Heart right ventricle (tissue), 16 donors: Measurements from ENCODE around the gene ADGRD2. TPM values are rescaled to one million over a fixed set of nuclear protein-coding genes. Genes with fewer than 3 reads are reported as not detected.

Source experiments
- ATAC-seq, 8 donors: fragments of 200-7000 bp; cut with Tn5 transposase; one replicate each; pipeline ENCODE4 v1.9.1; 2020; ENCODE audit warnings: mild to moderate bottlenecking in 8 of 8, moderate library complexity in 8 of 8, moderate number of reproducible peaks in 1 of 8
- DNase-seq, 2 donors: peaks; one replicate each; pipeline ENCODE4 v3.0.0-alpha.2; 2020
- H3K27ac ChIP-seq, 10 donors: fragments of 200-600 bp; sonication (generic) in 2 of 10; one replicate each; pipeline versions ENCODE4 v1.5.0 to v1.8.0; 2020 to 2022; ENCODE audit warnings: mild to moderate bottlenecking in 3 of 10
- H3K27me3 ChIP-seq, 7 donors: fragments of 200-600 bp; one replicate each; pipeline ENCODE4 v1.8.0; 2021 to 2022; ENCODE audit warnings: mild to moderate bottlenecking in 2 of 7
- H3K36me3 ChIP-seq, 9 donors: fragments of 200-600 bp; sonication (generic) in 1 of 9; one replicate each; pipeline versions ENCODE4 v1.5.0 to v1.8.0; 2020 to 2022; ENCODE audit warnings: mild to moderate bottlenecking in 2 of 9
- H3K4me1 ChIP-seq, 9 donors: fragments of 200-600 bp; sonication (generic) in 1 of 9; one replicate each; pipeline versions ENCODE4 v1.5.0 to v1.8.0; 2020 to 2022; ENCODE audit warnings: mild to moderate bottlenecking in 4 of 9
- H3K4me3 ChIP-seq, 10 donors: fragments of 200-600 bp; sonication (generic) in 2 of 10; one replicate each; pipeline versions ENCODE4 v1.5.0 to v1.8.0; 2020 to 2022; ENCODE audit warnings: mild to moderate bottlenecking in 7 of 10, moderate library complexity in 2 of 10
- H3K9me3 ChIP-seq, 11 donors: fragments of 200-600 bp in 10 of 11; sonication (generic) in 2 of 11; one replicate each; pipeline versions ENCODE4 v1.5.0 to v1.8.0; 2013 to 2022; ENCODE audit warnings: mild to moderate bottlenecking in 2 of 11, control low read depth in 1 of 11, moderate library complexity in 1 of 11
- CTCF ChIP-seq, 9 donors: fragments of 200-600 bp; sonication (generic) in 2 of 9; IDR thresholded peaks; one replicate each; pipeline versions ENCODE4 v1.5.0 to v1.8.0; 2021 to 2022; ENCODE audit warnings: antibody characterized with exemption in 9 of 9, mild to moderate bottlenecking in 5 of 9, moderate library complexity in 1 of 9
- WGBS, 2 donors: extraction: QIAGEN DNeasy Blood & Tissue Kit; methylation state at CpG; one replicate each; pipeline ENCODE4 v1.1.7; 2013; ENCODE audit warnings: inconsistent platforms in 1 of 2; 5-methylcytosine and 5-hydroxymethylcytosine counted together
- intact Hi-C, 10 donors: fragments of 100-400 bp; cut with DNase I; formaldehyde crosslinking; loops; one replicate each; pipeline versions ENCODE4 v1.11.1 to v1.14.2; 2022
- polyA plus RNA-seq, 2 donors: library from polyadenylated mRNA; stranded (reverse); fragments of 200-250 nt; gene quantifications; one replicate each; pipeline ENCODE4 v1.2.3, GENCODE V29; 2013
- total RNA-seq, 10 donors: library from RNA; stranded (reverse); fragmentation: NEBNext Ultra II Directional in 3 of 10; extraction: Animal tissue kit (Norgen Biotek cat#: 25700) in 3 of 10; gene quantifications; one replicate each; pipeline versions ENCODE4 v1.2.1 to v1.2.4, GENCODE V29; 2021 to 2023
- donor health status: Arrhythmogenic right ventricular cardiomyopathy.
- donor health status: ischemic (EF 13 %, LVEDD 7.1; RV severe dilation, severe dysfunction).
- donor health status: healthy with polysubstance abuse.
- donor health status: DM: no; HTN: yes; CAD: no.
- donor health status: DM: no; HTN: no; CAD: no.
- donor health status: ischemic (EF 25% LVEDD 6.9; RV normal size, moderate dysfunction).
- donor health status: ischemic (EF 25% LVEDD 5.7; RV mildly dilated, moderate dysfunction).
- donor health status: healthy.
- donor health status: DM: yes; HTN: yes; CAD: no.
- donor health status: Ischemic cardiomyopathy.
- donor health status: ischemic (EF 35%, LVEDD 5.7; RV mildly dilated, moderate dysfunction).
- donor health status: nonischemic (EF 11% LVEDD 7.7; RV severe dilation, severe dysfunction).
- donor health status: DM: yes; HTN: yes; CAD: no.
- donor health status: PGD.
- donor health status: ischemic (EF 29% LVEDD 5.4; RV normal size, mild dysfunction).
- donor health status: nonischemic (EF 23%, LVEDD 6.1; RV moderate dilation, normal function).

The ADGRD2 gene
- total and polyA plus RNA-seq, 12 donors = 0.03 to 0.68 TPM; not detected in 10

- ATAC-seq = no peak
- intact Hi-C loops = no loop called here
- Histone ChIP-seq H3K36me3 (no peaks in the 10 kb centered on the region), H3K4me1 (no peaks in the 10 kb centered on the region), H3K9me3 (no peaks in the 10 kb centered on the region), H3K27me3 (peaks cover 0 to 71% (median 35%) of the 10 kb centered on the region in 7 donors), H3K4me3 (no peak overlapping the region), H3K27ac (no peak overlapping the region)
- DNase-seq = no peak
- TF ChIP-seq CTCF (IDR thresholded peaks at IDR 0.05) = no peak
- 75 to 83% methylated on average over 2 of the region's 2 CpGs for WGBS, 2 donors
These were observed 39.8 kb downstream of the ADGRD2 start for GRCh38 chr9:124490004-124490403.

- 82 to 90% methylated on average over 32 of the region's 32 CpGs for WGBS, 2 donors
These were observed 41.1 kb downstream of the ADGRD2 start for GRCh38 chr9:124491049-124491975.

GRCh38 chr9:124492818-124493217, 42.6 kb downstream of the ADGRD2 start:
- Histone ChIP-seq H3K4me1 (no peaks in the 10 kb centered on the region), H3K27ac (no peak overlapping the region), H3K27me3 (peaks cover 0 to 56% (median 13%) of the 10 kb centered on the region in 7 donors), H3K4me3 (no peak overlapping the region), H3K36me3 (no peaks in the 10 kb centered on the region), H3K9me3 (no peaks in the 10 kb centered on the region)
- no peak for TF ChIP-seq CTCF (IDR thresholded peaks at IDR 0.05)
- intact Hi-C loops = no loop called here
- 75 to 80% methylated on average over 19 of the region's 19 CpGs for WGBS, 2 donors
- DNase-seq = no peak
- no peak for ATAC-seq

More at GRCh38 chr9:124491049-124491975, 41.1 kb downstream of the ADGRD2 start:
- Histone ChIP-seq H3K27me3 (peaks cover 0 to 60% (median 26%) of the 10 kb centered on the region in 7 donors), H3K27ac (no peak overlapping the region), H3K9me3 (no peaks in the 10 kb centered on the region), H3K4me3 (no peak overlapping the region), H3K4me1 (no peaks in the 10 kb centered on the region), H3K36me3 (no peaks in the 10 kb centered on the region)
- ATAC-seq = no peak
- intact Hi-C loops = no loop called here
- TF ChIP-seq CTCF (IDR thresholded peaks at IDR 0.05) = no peak
- no peak for DNase-seq

- TF ChIP-seq CTCF (IDR thresholded peaks at IDR 0.05) = no peak
- no peak for DNase-seq
- H3K4me1 ChIP-seq = no peaks in the 10 kb centered on the region
- H3K4me3 ChIP-seq = no peak overlapping the region
- H3K27me3 ChIP-seq = peaks cover 0 to 52% (median 13%) of the 10 kb centered on the region in 7 donors
- no peaks in the 10 kb centered on the region for H3K9me3 ChIP-seq
- no peak overlapping the region for H3K27ac ChIP-seq
- no peaks in the 10 kb centered on the region for H3K36me3 ChIP-seq
- 88 to 90% methylated on average over 4 of the region's 4 CpGs for WGBS, 2 donors
- no peak for ATAC-seq
- intact Hi-C loops = no loop called here
These were observed 43.0 kb downstream of the ADGRD2 start for GRCh38 chr9:124493218-124493617.
